Measurements from ENCODE around the gene ARHGAP45. TPM values are rescaled to one million over a fixed set of nuclear protein-coding genes. Genes with fewer than 3 reads are reported as not detected.

The ARHGAP45 gene
- total RNA-seq, 2 experiments from 2014 or later, result 419 to 437 TPM

DNA sequence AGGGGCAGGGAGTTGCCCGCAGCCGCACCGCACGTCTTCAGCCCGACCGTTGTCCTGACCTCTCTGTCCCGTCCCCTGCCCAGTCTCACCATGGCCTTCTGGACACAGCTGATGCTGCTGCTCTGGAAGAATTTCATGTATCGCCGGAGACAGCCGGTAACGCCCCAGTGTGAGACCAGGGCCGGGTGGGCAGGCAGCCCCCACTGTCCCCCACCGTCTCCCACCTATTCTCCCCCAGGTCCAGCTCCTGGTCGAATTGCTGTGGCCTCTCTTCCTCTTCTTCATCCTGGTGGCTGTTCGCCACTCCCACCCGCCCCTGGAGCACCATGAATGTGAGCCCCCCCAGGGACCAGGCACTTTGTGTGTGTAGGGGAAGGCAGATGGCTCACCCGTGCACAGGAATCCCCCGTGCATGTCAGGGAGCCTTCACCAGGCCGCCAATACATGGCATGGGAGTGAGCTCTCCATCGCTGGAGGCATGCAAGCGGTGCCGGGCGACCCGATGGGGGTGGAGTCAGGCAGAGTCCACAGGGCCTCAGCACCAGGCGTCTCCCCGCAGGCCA is 25.6 kb upstream of the ARHGAP45 start:
- H3K27me3 Mint-ChIP-seq, result no peaks in the 10 kb centered on the region
- H3K4me3 Mint-ChIP-seq, result peak overlapping the region; percentile 97
- DNase-seq, result no peak
- POLR2A ChIA-PET, result interaction anchor here (0.7 to 7.2 kb wide), 11 partner anchors 13 to 240 kb away, joined by 3 to 134 read pairs (median 10); partner anchors contain the start of genes ARHGAP45, CNN2, RNU6-2 and TMEM259
- H3K4me1 Mint-ChIP-seq, result peaks cover 54% of the 10 kb centered on the region
- CTCF ChIA-PET, result interaction anchor here (0.7 to 6.4 kb wide), 6 partner anchors 11 to 186 kb away, joined by 3 to 34 read pairs (median 3); partner anchors contain the start of genes ARHGAP45, CNN2 and RNU6-2
- H3K9me3 Mint-ChIP-seq, result no peaks in the 10 kb centered on the region
- H3K27ac Mint-ChIP-seq, result peak overlapping the region; percentile 90
- peaks cover 50% of the 10 kb centered on the region for H3K36me3 Mint-ChIP-seq (ENCODE audit: low read depth)

DNA sequence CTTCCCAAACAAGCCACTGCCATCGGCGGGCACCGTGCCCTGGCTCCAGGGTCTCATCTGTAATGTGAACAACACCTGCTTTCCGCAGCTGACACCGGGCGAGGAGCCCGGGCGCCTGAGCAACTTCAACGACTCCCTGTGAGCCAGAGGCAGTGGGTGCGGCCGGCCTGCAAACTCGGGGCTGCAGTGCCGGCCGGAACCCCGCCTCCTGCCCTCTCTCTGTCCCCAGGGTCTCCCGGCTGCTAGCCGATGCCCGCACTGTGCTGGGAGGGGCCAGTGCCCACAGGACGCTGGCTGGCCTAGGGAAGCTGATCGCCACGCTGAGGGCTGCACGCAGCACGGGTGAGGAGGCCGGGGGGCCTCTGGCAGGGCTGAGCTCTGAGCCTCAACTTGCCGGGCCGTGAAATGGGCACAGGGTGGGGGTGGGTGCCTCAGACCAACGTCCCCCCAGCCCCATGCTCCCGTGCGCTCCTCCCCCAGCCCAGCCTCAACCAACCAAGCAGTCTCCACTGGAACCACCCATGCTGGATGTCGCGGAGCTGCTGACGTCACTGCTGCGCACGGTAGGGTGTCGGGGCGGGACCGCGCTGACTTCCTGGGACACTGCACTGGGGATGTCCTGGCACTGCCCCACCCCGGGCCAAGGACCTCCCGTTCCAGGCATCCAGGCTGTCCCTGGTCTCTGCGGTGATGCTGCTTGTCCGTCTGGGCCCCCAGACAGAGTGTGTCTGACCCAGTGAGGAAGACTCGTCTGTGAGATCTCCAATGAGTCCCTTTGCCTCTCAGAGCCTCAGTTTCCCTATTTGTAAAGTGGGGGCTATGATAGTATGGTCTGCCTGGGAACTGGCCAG is 24.9 kb upstream of the ARHGAP45 start:
- Mint-ChIP-seq H3K36me3 (ENCODE audit: low read depth) (peaks cover 51% of the 10 kb centered on the region), H3K4me3 (no peak overlapping the region), H3K27ac (no peak overlapping the region), H3K27me3 (no peaks in the 10 kb centered on the region), H3K9me3 (no peaks in the 10 kb centered on the region), H3K4me1 (peaks cover 52% of the 10 kb centered on the region)
- DNase-seq, result no peak
- POLR2A ChIA-PET, result interaction anchor here (0.9 to 7.2 kb wide), 10 partner anchors 10 to 241 kb away, joined by 3 to 134 read pairs (median 14); partner anchors contain the start of genes ARHGAP45, CNN2, RNU6-2 and TMEM259
- CTCF ChIA-PET, result interaction anchor here (1.1 to 2.1 kb wide), 2 partner anchors 12 to 151 kb away, joined by 3 to 5 read pairs; no protein-coding TSS in a partner anchor

DNA sequence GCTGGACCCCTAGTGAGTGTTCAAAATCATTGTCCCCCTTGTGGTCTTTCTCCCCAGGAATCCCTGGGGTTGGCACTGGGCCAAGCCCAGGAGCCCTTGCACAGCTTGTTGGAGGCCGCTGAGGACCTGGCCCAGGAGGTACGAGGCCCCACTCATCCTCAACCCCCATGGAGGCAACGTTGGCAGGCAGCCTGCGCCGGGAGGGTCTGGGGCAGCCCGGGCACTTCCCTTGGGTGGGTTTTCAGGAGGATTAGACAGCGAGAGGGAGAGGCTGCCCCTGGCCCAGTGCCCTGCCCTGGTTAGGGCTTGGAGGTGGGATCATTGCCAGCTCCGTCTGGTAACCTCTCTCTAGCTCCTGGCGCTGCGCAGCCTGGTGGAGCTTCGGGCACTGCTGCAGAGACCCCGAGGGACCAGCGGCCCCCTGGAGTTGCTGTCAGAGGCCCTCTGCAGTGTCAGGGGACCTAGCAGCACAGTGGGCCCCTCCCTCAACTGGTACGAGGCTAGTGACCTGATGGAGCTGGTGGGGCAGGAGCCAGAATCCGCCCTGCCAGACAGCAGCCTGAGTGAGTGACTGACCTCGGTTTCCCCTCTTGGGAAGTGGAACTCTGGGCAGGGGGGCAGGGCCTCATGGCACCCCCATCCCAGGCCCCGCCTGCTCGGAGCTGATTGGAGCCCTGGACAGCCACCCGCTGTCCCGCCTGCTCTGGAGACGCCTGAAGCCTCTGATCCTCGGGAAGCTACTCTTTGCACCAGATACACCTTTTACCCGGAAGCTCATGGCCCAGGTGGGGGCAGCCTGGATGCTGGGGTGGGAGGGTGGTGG is 24.1 kb upstream of the ARHGAP45 start:
- Mint-ChIP-seq H3K9me3 (no peaks in the 10 kb centered on the region), H3K4me3 (no peak overlapping the region), H3K27me3 (no peaks in the 10 kb centered on the region), H3K27ac (no peak overlapping the region), H3K4me1 (peaks cover 45% of the 10 kb centered on the region), H3K36me3 (ENCODE audit: low read depth) (peaks cover 45% of the 10 kb centered on the region)
- DNase-seq, result no peak
- CTCF ChIA-PET, result interaction anchor here (2.1 kb wide), 1 partner anchor 150 kb away, joined by 5 read pairs; no protein-coding TSS in a partner anchor
- POLR2A ChIA-PET, result interaction anchor here (0.7 to 1.4 kb wide), 8 partner anchors 11 to 45 kb away, joined by 3 to 7 read pairs (median 3); partner anchors contain the start of genes ARHGAP45 and CNN2

DNA sequence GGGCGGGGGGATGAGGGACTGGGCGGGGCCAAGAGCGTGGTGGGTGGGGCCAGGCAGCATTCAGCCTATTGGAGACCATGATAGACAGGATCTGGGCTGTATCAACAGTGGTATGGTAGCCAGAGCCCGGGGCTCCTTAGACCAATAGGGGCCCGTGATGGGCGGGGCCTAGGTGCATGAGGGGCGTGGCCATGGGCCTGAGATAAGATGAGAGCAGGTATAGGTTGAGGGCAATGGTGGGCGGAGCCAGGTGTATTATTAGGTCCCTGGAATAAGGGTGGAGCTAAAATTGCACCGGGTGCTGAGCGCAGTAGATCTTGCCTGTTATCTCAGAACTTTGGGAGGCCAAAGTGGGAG is 21.7 kb upstream of the ARHGAP45 start:
- Mint-ChIP-seq H3K27me3 (no peaks in the 10 kb centered on the region), H3K4me3 (no peak overlapping the region), H3K4me1 (peaks cover 24% of the 10 kb centered on the region), H3K9me3 (no peaks in the 10 kb centered on the region), H3K27ac (peak overlapping the region; percentile 54), H3K36me3 (ENCODE audit: low read depth) (peaks cover 26% of the 10 kb centered on the region)
- ChIA-PET CTCF (no interaction called here), POLR2A (interaction anchor here (1.0 kb wide), 1 partner anchor 27 kb away, joined by 3 read pairs; no protein-coding TSS in a partner anchor)
- DNase-seq, result peak; percentile 77

DNA sequence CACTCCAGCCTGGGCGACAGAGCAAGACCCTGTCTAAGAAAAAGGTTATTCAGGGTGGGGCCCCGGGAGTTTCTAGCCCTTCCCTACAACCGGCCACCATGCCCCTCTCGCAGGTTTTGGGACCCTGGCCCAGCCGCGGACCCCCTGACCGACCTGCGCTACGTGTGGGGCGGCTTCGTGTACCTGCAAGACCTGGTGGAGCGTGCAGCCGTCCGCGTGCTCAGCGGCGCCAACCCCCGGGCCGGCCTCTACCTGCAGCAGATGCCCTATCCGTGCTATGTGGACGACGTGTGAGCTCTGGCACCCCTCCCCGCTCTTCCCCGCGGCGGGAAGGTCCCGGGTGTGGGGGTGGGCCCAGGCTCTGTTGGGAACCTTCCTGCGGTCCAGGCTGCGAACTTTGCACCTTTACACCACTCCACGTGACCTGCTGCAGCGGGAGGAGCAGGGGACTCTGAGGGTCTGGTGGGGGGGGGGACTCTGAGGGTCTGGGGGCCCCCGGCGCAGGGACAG is 20.8 kb upstream of the ARHGAP45 start:
- ChIA-PET POLR2A (interaction anchor here (1.0 to 3.2 kb wide), 3 partner anchors 21 to 26 kb away, joined by 3 to 10 read pairs (median 5); partner anchors contain the start of genes ARHGAP45, RNU6-2 and TMEM259), CTCF (no interaction called here)
- Mint-ChIP-seq H3K4me1 (peaks cover 18% of the 10 kb centered on the region), H3K36me3 (ENCODE audit: low read depth) (peaks cover 26% of the 10 kb centered on the region), H3K4me3 (no peak overlapping the region), H3K27ac (no peak overlapping the region), H3K27me3 (no peaks in the 10 kb centered on the region), H3K9me3 (no peaks in the 10 kb centered on the region)
- DNase-seq, result no peak

DNA sequence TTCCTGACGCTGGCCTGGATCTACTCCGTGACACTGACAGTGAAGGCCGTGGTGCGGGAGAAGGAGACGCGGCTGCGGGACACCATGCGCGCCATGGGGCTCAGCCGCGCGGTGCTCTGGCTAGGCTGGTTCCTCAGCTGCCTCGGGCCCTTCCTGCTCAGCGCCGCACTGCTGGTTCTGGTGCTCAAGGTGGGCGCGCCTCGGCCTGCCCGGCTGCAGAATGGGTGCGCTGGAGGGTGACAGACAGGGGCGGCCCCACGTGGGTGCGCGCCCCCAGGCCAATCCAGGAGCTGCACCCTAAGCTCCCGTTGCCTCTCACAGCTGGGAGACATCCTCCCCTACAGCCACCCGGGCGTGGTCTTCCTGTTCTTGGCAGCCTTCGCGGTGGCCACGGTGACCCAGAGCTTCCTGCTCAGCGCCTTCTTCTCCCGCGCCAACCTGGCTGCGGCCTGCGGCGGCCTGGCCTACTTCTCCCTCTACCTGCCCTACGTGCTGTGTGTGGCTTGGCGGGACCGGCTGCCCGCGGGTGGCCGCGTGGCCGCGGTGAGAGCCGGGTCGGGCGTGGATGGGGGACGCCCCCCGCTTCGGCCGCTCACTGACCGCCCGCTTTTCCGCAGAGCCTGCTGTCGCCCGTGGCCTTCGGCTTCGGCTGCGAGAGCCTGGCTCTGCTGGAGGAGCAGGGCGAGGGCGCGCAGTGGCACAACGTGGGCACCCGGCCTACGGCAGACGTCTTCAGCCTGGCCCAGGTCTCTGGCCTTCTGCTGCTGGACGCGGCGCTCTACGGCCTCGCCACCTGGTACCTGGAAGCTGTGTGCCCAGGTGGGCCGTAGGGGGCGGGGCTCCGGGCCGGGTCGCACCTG is 19.9 kb upstream of the ARHGAP45 start:
- Mint-ChIP-seq H3K4me3 (no peak overlapping the region), H3K4me1 (peaks cover 17% of the 10 kb centered on the region), H3K9me3 (no peaks in the 10 kb centered on the region), H3K27me3 (no peaks in the 10 kb centered on the region), H3K36me3 (ENCODE audit: low read depth) (peaks cover 30% of the 10 kb centered on the region), H3K27ac (no peak overlapping the region)
- DNase-seq, result peak; percentile 69
- ChIA-PET CTCF (no interaction called here), POLR2A (interaction anchor here (0.6 to 3.2 kb wide), 6 partner anchors 8 to 41 kb away, joined by 3 to 10 read pairs (median 4); partner anchors contain the start of genes ARHGAP45, RNU6-2 and TMEM259)

DNA sequence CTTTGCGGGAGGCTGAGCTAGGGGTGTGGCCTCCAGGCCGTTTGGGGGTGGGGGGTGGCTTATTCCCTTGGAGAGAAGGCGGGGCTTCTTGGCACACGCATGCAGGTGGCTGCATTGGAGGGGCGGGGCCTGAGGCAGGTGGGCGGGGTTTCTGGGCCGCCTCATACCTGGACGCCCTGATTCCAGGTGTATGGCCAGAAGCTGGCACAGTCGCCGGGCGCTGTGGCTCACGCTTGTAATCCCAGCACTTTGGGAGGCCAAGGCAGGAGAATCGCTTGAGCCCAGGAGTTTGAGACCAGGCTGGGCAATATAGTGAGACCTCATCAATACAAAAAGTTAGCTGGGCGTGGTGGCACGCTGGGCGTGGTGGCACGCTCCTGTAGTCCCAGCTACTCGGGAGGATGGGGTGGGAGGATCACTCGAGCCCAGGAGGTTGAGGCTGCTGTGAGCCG is 19.2 kb upstream of the ARHGAP45 start:
- H3K9me3 Mint-ChIP-seq, result no peaks in the 10 kb centered on the region
- ChIA-PET CTCF (no interaction called here), POLR2A (interaction anchor here (0.7 to 3.2 kb wide), 3 partner anchors 9 to 40 kb away, joined by 3 to 10 read pairs (median 3); partner anchors contain the start of gene ARHGAP45)
- H3K36me3 Mint-ChIP-seq (ENCODE audit: low read depth), result peaks cover 26% of the 10 kb centered on the region
- H3K27ac Mint-ChIP-seq, result no peak overlapping the region
- no peak for DNase-seq
- peaks cover 14% of the 10 kb centered on the region for H3K4me1 Mint-ChIP-seq
- H3K4me3 Mint-ChIP-seq, result no peak overlapping the region
- no peaks in the 10 kb centered on the region for H3K27me3 Mint-ChIP-seq

DNA sequence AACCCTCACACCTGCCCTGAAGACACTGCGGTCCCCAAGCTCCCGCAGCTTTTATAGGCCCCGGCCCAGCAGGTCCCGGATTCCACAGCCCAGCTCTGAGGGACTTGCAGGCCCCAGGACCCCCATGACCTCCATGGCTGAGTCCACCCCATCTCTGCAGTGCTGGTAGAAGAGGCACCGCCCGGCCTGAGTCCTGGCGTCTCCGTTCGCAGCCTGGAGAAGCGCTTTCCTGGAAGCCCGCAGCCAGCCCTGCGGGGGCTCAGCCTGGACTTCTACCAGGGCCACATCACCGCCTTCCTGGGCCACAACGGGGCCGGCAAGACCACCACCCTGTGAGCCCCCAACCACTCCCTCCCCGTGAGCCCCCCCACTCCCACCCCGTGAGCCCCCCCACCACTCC is 17.9 kb upstream of the ARHGAP45 start:
- POLR2A ChIA-PET, result interaction anchor here (0.8 to 3.2 kb wide), 2 partner anchors 18 to 24 kb away, joined by 3 to 10 read pairs; partner anchors contain the start of gene ARHGAP45

DNA sequence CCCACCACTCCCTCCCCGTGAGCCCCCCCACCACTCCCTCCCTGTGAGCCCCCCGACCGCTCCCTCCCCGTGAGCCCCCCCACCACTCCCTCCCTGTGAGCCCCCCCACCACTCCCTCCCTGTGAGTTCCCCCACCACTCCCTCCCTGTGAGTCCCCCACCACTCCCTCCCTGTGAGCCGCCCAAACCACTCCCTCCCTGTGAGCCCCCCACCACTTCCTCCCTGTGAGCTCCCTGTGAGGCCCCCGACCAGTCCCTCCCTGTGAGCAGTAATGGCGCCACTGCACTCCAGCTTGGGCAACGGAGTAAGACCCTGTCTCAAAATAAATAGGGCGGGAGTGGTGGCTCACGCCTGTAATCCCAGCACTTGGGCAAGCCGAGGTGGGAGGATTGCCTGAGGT is 17.2 kb upstream of the ARHGAP45 start:
- Mint-ChIP-seq H3K27ac (no peak overlapping the region), H3K36me3 (ENCODE audit: low read depth) (peaks cover 17% of the 10 kb centered on the region), H3K27me3 (no peaks in the 10 kb centered on the region), H3K9me3 (no peaks in the 10 kb centered on the region), H3K4me3 (no peak overlapping the region), H3K4me1 (peaks cover 16% of the 10 kb centered on the region)
- ChIA-PET CTCF (no interaction called here), POLR2A (interaction anchor here (0.9 kb wide), 1 partner anchor 15 kb away, joined by 3 read pairs; no protein-coding TSS in a partner anchor)
- no peak for DNase-seq

More for the DNA sequence above, 17.9 kb upstream of the ARHGAP45 start:
- no peak for DNase-seq
- Mint-ChIP-seq H3K27ac (no peak overlapping the region), H3K27me3 (no peaks in the 10 kb centered on the region), H3K4me1 (peaks cover 16% of the 10 kb centered on the region), H3K4me3 (no peak overlapping the region), H3K9me3 (no peaks in the 10 kb centered on the region), H3K36me3 (ENCODE audit: low read depth) (peaks cover 22% of the 10 kb centered on the region)
- CTCF ChIA-PET, result interaction anchor here (0.6 kb wide), 1 partner anchor 146 kb away, joined by 3 read pairs; no protein-coding TSS in a partner anchor

DNA sequence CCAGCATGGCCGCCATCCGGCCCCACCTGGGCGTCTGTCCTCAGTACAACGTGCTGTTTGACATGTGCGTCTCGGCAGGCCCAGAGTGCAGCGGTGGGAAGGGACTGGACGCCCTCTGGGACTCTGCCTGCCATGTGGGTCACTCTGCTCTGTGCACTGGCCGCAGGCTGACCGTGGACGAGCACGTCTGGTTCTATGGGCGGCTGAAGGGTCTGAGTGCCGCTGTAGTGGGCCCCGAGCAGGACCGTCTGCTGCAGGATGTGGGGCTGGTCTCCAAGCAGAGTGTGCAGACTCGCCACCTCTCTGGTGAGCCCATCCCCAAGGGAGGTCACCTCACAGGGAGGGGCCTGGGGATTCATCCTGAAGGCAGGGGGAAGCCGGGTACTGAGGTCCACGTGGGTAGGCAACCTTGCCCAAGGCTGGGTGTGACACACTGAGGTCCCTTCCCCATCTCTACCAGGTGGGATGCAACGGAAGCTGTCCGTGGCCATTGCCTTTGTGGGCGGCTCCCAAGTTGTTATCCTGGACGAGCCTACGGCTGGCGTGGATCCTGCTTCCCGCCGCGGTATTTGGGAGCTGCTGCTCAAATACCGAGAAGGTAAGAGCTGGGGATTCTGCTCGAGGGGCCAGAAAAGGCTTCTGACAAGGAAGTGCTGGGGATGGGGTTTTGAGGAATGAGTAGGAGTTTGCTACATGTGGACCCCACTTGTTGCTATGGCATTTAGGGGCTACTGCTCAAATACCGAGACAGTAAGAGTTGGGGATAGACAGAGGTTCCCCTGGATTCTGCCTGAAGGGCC is 15.8 kb upstream of the ARHGAP45 start:
- Mint-ChIP-seq H3K27ac (no peak overlapping the region), H3K4me1 (peaks cover 12% of the 10 kb centered on the region), H3K9me3 (no peaks in the 10 kb centered on the region), H3K36me3 (ENCODE audit: low read depth) (peaks cover 9% of the 10 kb centered on the region), H3K4me3 (no peak overlapping the region), H3K27me3 (no peaks in the 10 kb centered on the region)
- CTCF ChIA-PET, result no interaction called here
- POLR2A ChIA-PET, result interaction anchor here (0.7 to 1.4 kb wide), 2 partner anchors 15 to 21 kb away, joined by 4 read pairs; no protein-coding TSS in a partner anchor
- no peak for DNase-seq

DNA sequence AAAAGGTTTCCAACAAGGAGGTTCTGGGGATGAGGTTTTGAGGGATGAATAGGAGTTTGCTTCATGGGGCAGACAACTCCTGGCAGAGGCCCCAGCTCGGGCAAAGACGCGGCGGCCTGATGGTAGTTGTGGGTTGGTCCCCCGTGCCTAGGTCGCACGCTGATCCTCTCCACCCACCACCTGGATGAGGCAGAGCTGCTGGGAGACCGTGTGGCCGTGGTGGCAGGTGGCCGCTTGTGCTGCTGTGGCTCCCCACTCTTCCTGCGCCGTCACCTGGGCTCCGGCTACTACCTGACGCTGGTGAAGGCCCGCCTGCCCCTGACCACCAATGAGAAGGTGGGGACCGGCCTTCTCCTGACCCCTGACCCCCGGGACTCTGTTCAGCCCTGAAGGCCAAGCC is 15.2 kb upstream of the ARHGAP45 start:
- peaks cover 14% of the 10 kb centered on the region for H3K36me3 Mint-ChIP-seq (ENCODE audit: low read depth)
- DNase-seq, result no peak
- no peak overlapping the region for H3K27ac Mint-ChIP-seq
- ChIA-PET CTCF (no interaction called here), POLR2A (interaction anchor here (0.7 to 2.3 kb wide), 3 partner anchors 12 to 21 kb away, joined by 4 to 8 read pairs (median 4); partner anchors contain the start of gene ABCA7)
- H3K27me3 Mint-ChIP-seq, result no peaks in the 10 kb centered on the region
- no peak overlapping the region for H3K4me3 Mint-ChIP-seq
- no peaks in the 10 kb centered on the region for H3K9me3 Mint-ChIP-seq
- H3K4me1 Mint-ChIP-seq, result peaks cover 10% of the 10 kb centered on the region

All from activated CD4-positive, alpha-beta memory T cell treated with anti-CD3 and anti-CD28 coated beads, Interleukin-2, amount 10 ng/mL, durations not matched to agents 7 days and 5 days (primary cell).